Tibial nerve (tissue), 3 donors: ENCODE data around the gene ELOVL7.

Experiments
- POLR2A ChIP-seq, 2 donors: fragments of 450-650 bp; IDR thresholded peaks; one replicate each; pipeline ENCODE4 v1.6.1; 2017; ENCODE audit warnings: antibody characterized with exemption in 2 of 2, mild to moderate bottlenecking in 2 of 2, moderate library complexity in 2 of 2
- TF ChIP-seq, protein P1 (sequence below), 5 experiments: fragments of 200-600 bp in 3 of 5; fragments of 450-650 bp in 2 of 5; sonication (generic) in 3 of 5; IDR thresholded peaks; one replicate each; pipeline ENCODE4 v1.5.1; 2016 to 2019; ENCODE audit warnings: antibody characterized with exemption in 5 of 5, mild to moderate bottlenecking in 3 of 5, moderate library complexity in 2 of 5

DNA sequence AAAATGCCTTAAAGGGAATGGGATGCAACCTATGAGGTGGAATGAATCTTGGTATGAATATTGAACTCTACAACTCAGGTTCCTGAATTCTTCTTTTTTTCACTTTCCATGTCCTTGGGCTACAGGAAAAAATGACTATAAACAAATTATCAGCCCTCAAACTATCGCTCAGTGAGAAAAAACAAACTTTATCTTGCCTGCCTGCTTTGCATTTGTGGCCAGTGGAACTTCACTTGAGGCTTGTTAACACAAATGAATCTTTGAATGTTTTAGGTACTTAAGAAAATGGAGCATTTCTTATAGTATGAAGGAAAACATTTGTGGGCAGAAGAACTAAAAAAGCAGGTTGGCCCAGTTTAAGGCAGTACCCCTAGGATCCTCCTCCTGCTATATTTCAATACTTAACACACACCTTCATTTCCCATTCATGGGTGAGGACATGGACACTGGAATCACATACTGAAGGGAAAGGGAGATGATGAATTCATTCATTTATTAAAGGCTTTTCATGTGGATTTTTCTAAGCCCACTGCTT lies 34.1 kb downstream of the ELOVL7 start:
- TF ChIP-seq, protein P1, sequence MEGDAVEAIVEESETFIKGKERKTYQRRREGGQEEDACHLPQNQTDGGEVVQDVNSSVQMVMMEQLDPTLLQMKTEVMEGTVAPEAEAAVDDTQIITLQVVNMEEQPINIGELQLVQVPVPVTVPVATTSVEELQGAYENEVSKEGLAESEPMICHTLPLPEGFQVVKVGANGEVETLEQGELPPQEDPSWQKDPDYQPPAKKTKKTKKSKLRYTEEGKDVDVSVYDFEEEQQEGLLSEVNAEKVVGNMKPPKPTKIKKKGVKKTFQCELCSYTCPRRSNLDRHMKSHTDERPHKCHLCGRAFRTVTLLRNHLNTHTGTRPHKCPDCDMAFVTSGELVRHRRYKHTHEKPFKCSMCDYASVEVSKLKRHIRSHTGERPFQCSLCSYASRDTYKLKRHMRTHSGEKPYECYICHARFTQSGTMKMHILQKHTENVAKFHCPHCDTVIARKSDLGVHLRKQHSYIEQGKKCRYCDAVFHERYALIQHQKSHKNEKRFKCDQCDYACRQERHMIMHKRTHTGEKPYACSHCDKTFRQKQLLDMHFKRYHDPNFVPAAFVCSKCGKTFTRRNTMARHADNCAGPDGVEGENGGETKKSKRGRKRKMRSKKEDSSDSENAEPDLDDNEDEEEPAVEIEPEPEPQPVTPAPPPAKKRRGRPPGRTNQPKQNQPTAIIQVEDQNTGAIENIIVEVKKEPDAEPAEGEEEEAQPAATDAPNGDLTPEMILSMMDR (IDR thresholded peaks at IDR 0.05), result no peak
- no peak for TF ChIP-seq POLR2A (IDR thresholded peaks at IDR 0.05)
